GM12878 (cell line): ENCODE measurements around the gene DPF3.

Experiments
- BCL11A ChIP-seq: IDR thresholded peaks from 2 replicates; pipeline ENCODE4 v1.6.1; 2011; ENCODE audit warnings: low read depth, low read length
- BHLHE40 ChIP-seq, 2 experiments: fragments of 450-650 bp in 1 of 2; IDR thresholded peaks; 2 replicates each; pipeline ENCODE4 v1.6.1; 2011 to 2017; ENCODE audit warnings: low read depth in 2 of 2, borderline replicate concordance in 1 of 2, improper control_type of control experiment in 1 of 2, low read length in 1 of 2, mild to moderate bottlenecking in 1 of 2
- CHD2 ChIP-seq: IDR thresholded peaks from 2 replicates; pipeline ENCODE4 v1.6.1; 2011; ENCODE audit warnings: low read depth, low read length, improper control_type of control experiment, borderline replicate concordance
- EED ChIP-seq: sonication (generic); IDR thresholded peaks from 2 replicates; pipeline ENCODE4 v1.6.1; 2016; ENCODE audit warnings: antibody characterized with exemption, low read depth
- FOS ChIP-seq: IDR thresholded peaks from 3 replicates; pipeline ENCODE4 v1.6.1; 2011; ENCODE audit warnings: borderline replicate concordance; ENCODE audit not compliant: insufficient read length; ENCODE audit errors: extremely low read depth
- MAX ChIP-seq: IDR thresholded peaks from 2 replicates; pipeline ENCODE4 v1.6.1; 2012; ENCODE audit warnings: low read depth, low read length, improper control_type of control experiment
- POLR2A ChIP-seq: IDR thresholded peaks from 2 replicates; pipeline ENCODE4 v1.6.1; 2011; ENCODE audit warnings: low read depth, mild to moderate bottlenecking, low read length
- POLR2AphosphoS5 ChIP-seq: IDR thresholded peaks from 2 replicates; pipeline ENCODE4 v1.6.1; 2011; ENCODE audit warnings: mild to moderate bottlenecking, low read length, inconsistent platforms
- RCOR1 ChIP-seq: conservative IDR thresholded peaks from 2 replicates; pipeline ENCODE4 v1.6.1; 2012; ENCODE audit warnings: low read depth, low read length, improper control_type of control experiment
- SMARCA5 ChIP-seq: fragments of 450-650 bp; IDR thresholded peaks from 2 replicates; pipeline ENCODE4 v1.6.1; 2017; ENCODE audit warnings: mild to moderate bottlenecking
- SMC3 ChIP-seq: IDR thresholded peaks from 2 replicates; pipeline ENCODE4 v1.6.1; 2011; ENCODE audit warnings: low read length, improper control_type of control experiment, borderline replicate concordance
- USF2 ChIP-seq: IDR thresholded peaks from 2 replicates; pipeline ENCODE4 v1.6.1; 2011; ENCODE audit warnings: low read depth, low read length, improper control_type of control experiment, borderline replicate concordance
- TF ChIP-seq, protein P1 (sequence below), 3 experiments: IDR thresholded peaks in 2 of 3; conservative IDR thresholded peaks in 1 of 3; 2 replicates each; pipeline ENCODE4 v1.5.1; 2011; ENCODE audit warnings: low read depth in 3 of 3, low read length in 3 of 3, mild to moderate bottlenecking in 3 of 3, control low read depth in 2 of 3, moderate library complexity in 2 of 3, inconsistent platforms in 1 of 3, mixed read lengths in 1 of 3; ENCODE audit not compliant: control insufficient read depth in 2 of 3, insufficient read depth in 1 of 3; ENCODE audit errors: extremely low read depth in 1 of 3

GRCh38 chr14:72679141-72679535 is 214.8 kb downstream of the DPF3 start:
- TF ChIP-seq EED: no peak
- TF ChIP-seq POLR2A: no peak
- TF ChIP-seq, protein P1, sequence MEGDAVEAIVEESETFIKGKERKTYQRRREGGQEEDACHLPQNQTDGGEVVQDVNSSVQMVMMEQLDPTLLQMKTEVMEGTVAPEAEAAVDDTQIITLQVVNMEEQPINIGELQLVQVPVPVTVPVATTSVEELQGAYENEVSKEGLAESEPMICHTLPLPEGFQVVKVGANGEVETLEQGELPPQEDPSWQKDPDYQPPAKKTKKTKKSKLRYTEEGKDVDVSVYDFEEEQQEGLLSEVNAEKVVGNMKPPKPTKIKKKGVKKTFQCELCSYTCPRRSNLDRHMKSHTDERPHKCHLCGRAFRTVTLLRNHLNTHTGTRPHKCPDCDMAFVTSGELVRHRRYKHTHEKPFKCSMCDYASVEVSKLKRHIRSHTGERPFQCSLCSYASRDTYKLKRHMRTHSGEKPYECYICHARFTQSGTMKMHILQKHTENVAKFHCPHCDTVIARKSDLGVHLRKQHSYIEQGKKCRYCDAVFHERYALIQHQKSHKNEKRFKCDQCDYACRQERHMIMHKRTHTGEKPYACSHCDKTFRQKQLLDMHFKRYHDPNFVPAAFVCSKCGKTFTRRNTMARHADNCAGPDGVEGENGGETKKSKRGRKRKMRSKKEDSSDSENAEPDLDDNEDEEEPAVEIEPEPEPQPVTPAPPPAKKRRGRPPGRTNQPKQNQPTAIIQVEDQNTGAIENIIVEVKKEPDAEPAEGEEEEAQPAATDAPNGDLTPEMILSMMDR (IDR thresholded peaks at IDR 0.05 in 2 of 3, conservative IDR thresholded peaks at IDR 0.05 in 1 of 3; ENCODE audit: control insufficient read depth in 2 of 3, extremely low read depth in 1 of 3, insufficient read depth in 1 of 3, low read depth in 3 of 3, low read length in 3 of 3): no peak
- TF ChIP-seq USF2: no peak
- TF ChIP-seq FOS: no peak
- TF ChIP-seq BHLHE40 (IDR thresholded peaks at IDR 0.05; ENCODE audit: borderline replicate concordance in 1 of 2, low read depth in 2 of 2, low read length in 1 of 2): no peak
- TF ChIP-seq POLR2AphosphoS5: no peak
- TF ChIP-seq CHD2: no peak
- no peak for TF ChIP-seq MAX
- no peak for TF ChIP-seq BCL11A
- TF ChIP-seq SMC3: no peak
- no peak for TF ChIP-seq SMARCA5
- no peak for TF ChIP-seq RCOR1
